NCI-H2081 treated with DMSO at 0.1 percent for 48 hours (cell line): ENCODE data around the gene FOXL3.
"Not testable (repeated sequence)": the region's sequence is repeated elsewhere in the genome, so short reads cannot be mapped to it uniquely, and the experiment has no call there.

Experiments used
- DNase-seq: peaks from one replicate; lab custom pipeline; 2025; lab: John Stamatoyannopoulos, UW

The FOXL3 gene

GRCh38 chr7:289756-290553, at the start of gene FOXL3:
TSS of gene FOXL3 (plus strand) at chr7:290170. CDS start at chr7:290170, 0 bp downstream.
- DNase-seq: no peak

GRCh38 chr7:240887-241421, 49.0 kb upstream of the FOXL3 start:
- no peak for DNase-seq

GRCh38 chr7:241513-241912, 48.5 kb upstream of the FOXL3 start:
- DNase-seq: no peak

GRCh38 chr7:242826-243579, 47.0 kb upstream of the FOXL3 start:
- not testable (repeated sequence) for DNase-seq

- not testable (repeated sequence) for DNase-seq
These were observed 46.4 kb upstream of the FOXL3 start for GRCh38 chr7:243580-243978.

- DNase-seq: no peak
These were observed 45.0 kb upstream of the FOXL3 start for GRCh38 chr7:244974-245373.

GRCh38 chr7:245574-246295, 44.2 kb upstream of the FOXL3 start:
- DNase-seq: no peak

GRCh38 chr7:246451-246850, 43.5 kb upstream of the FOXL3 start:
- DNase-seq: no peak

- no peak for DNase-seq
These were observed 42.8 kb upstream of the FOXL3 start for GRCh38 chr7:247181-247580.

- no peak for DNase-seq
These were observed 42.3 kb upstream of the FOXL3 start for GRCh38 chr7:247636-248035.

- DNase-seq: no peak
These were observed 41.1 kb upstream of the FOXL3 start for GRCh38 chr7:248732-249435.

- DNase-seq: no peak
These were observed 40.0 kb upstream of the FOXL3 start for GRCh38 chr7:249989-250388.

GRCh38 chr7:250523-250922, 39.4 kb upstream of the FOXL3 start:
- DNase-seq: no peak

- DNase-seq: no peak
These were observed 39.0 kb upstream of the FOXL3 start for GRCh38 chr7:251005-251404.

GRCh38 chr7:251446-252175, 38.4 kb upstream of the FOXL3 start:
- DNase-seq: no peak

- DNase-seq: no peak
These were observed 37.6 kb upstream of the FOXL3 start for GRCh38 chr7:252216-252965.

GRCh38 chr7:252981-253380, 37.0 kb upstream of the FOXL3 start:
- no peak for DNase-seq

GRCh38 chr7:253581-254336, 36.2 kb upstream of the FOXL3 start:
- DNase-seq: no peak

- no peak for DNase-seq
These were observed 35.5 kb upstream of the FOXL3 start for GRCh38 chr7:254337-255037.
